Retina (tissue), 1 donor: ENCODE measurements around the gene ESR2.
"Not testable (repeated sequence)": the region's sequence is repeated elsewhere in the genome, so short reads cannot be mapped to it uniquely, and the experiment has no call there.

Experiments used
- DNase-seq: peaks from one replicate; pipeline ENCODE4 v3.0.0-alpha.2; 2016

The ESR2 gene

GRCh38 chr14:64293976-64294671 lies at the start of gene ESR2:
Gene ESR2 (minus strand): TSS chr14:64294371. CDS start chr14:64282985, 11,386 bp downstream.
- DNase-seq, result peak; percentile 78

GRCh38 chr14:64340560-64341196 lies 46.5 kb upstream of the ESR2 start:
- no peak for DNase-seq

- peak; percentile 95 for DNase-seq
Observed at GRCh38 chr14:64338616-64339316, 44.6 kb upstream of the ESR2 start.

- peak; percentile 93 for DNase-seq
Observed at GRCh38 chr14:64337888-64338615, 43.9 kb upstream of the ESR2 start.

DNA sequence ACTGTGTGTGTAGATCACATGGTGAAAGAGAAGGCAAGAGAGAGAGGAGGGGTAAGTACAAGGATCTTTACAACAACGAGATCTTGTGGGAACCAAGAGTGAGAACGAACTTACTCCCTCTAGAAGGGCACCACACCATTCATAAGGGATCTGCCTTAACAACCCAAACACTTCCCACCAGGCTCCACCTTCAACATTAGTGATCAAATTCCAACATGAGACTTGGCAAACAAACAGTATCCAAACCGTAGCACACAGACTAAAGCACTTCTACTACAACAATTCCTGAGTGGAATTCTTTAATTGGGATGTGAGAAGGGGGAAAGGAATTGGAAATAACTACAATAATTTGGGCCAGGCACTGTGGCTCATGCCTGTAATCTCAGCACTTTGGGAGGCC lies 35.0 kb upstream of the ESR2 start:
- no peak for DNase-seq

GRCh38 chr14:64326502-64326901 lies 32.3 kb upstream of the ESR2 start:
- no peak for DNase-seq

DNA sequence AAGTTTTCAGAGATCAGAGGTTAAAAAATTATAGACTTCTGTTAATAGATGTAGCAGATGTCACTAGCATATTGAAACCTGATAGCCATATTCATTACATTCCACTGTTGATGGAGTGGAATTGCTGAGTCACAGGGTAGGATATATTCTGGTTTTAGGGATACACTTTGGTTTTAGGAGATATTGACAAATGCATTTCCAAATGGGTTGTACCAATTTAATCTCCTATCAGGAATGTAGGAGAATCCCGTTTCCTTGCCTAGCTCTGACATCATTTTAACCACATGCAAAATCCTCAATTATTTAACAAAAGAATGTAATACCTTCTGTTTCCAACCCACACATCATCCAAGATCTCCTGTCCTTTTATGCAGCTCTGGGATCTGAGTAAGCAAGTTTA lies 30.7 kb upstream of the ESR2 start:
- DNase-seq, result no peak

DNA sequence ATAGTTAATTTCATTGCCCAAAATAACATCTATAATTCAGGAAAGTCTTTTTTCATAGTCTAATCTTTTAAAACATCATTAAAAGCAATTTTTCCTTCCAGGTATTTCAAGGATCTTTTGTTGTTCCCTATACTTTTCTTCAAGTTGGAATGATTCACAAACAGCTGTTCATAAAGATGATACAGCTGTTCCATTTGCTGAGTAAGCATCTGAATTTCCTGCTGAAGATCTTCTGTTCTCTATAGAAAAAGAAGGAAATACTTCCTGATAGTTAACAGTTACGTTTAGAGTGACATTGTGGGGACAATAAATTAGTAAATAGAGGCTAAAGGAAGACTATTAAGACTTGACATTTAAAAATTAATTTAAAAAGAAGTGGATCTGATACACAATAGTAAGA lies 30.3 kb upstream of the ESR2 start:
- no peak for DNase-seq

DNA sequence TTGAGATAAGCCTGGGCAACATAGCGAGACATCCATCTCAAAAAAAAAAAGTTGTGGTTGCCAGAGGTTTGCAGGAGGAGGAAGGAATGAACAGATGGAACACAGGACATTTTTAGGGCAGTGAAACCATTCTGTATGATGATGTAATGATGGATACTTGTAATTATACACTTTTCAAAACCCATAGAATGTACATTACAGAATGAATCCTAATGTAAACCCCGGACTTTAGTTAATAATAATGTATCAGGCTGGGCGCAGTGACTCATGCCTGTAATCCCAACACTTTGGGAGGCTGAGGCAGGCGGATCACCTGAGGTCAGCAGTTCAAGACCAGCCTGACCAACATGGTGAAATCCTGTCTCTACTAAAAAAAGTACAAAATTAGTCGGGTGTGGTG lies 26.2 kb upstream of the ESR2 start:
- DNase-seq, result not testable (repeated sequence)

- not testable (repeated sequence) for DNase-seq
Observed at GRCh38 chr14:64318695-64319094, 24.5 kb upstream of the ESR2 start.

DNA sequence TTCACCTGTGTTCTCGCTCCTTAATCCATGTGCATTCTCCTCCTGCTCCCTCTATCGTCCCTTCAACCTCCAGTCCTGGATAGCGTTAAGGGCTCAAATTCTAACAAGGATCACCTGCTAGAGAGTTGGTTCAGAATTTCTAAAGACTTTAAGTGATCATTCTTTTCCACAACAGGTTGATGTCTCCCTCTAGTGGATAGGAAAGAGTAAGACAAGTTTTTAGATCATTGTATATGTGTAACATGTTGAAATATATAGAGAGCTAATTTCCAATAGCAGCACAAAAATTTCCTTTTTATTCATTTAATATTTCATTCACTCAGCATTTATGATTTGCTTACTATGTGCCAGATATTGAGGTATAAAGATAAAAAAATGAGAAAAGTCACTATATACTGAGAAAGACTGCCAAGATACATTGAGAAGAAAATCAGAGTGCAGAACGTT lies 9.3 kb upstream of the ESR2 start:
- DNase-seq, result no peak

DNA sequence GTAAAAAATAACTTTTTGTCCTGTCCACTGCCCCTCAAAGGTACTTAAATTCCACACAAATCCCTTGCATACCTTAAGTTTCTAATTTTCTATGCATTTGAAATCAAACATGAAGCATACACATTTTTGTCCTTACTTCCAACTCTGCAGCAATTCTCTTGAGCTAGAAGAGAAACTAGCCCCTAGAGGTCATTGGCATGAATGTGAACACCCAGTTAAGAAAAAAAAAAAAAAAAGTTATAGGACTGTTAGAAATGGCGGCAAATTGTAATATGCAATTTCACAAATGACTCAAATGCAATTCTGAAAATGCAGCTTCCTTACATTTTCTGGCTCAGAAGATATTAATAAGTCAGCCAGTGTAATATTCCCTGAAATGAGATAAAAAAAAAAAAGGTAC lies 4.6 kb upstream of the ESR2 start:
- DNase-seq, result no peak

GRCh38 chr14:64296561-64296960 lies 2.4 kb upstream of the ESR2 start:
- no peak for DNase-seq

- DNase-seq, result peak; percentile 70
Observed at GRCh38 chr14:64294672-64295413, 672 bp upstream of the ESR2 start.

DNA sequence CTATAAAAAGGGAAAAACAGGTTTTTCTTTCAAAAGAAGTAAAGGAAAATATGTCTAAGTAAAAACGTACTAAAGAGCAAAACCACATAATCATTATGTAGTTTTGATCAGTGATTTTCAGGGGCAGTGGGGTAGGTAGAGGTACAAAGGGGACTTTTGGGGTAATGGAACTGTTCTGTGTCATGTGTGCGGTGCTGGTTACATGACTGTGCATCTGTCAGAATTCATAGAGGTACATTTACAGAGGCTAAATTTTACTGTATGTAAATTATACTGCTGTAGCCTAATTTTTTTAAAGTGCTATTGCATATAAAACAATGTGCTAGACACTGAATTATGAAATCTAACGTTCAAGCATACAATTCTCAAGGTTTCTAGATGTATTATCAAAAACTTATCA lies 2.0 kb downstream of the ESR2 start:
- DNase-seq, result no peak

DNA sequence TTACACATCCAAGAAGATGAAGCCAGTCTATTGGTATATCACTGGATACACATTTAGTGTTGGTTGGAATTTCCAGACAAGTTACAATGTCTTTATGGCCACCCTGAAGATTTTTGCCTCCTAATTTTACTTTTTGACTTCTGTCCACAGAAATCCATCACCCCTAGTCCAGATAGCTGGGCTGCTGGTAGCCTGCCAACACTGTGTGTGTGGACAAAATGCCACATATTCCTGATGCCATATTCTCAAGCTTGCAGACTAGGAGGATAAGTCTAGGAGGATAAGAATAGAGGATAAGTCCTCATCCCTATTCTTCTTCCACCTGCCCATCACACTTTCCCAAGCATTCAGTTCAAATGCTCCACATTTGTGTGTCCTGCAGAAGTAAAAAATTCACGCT lies 4.6 kb downstream of the ESR2 start:
- no peak for DNase-seq

GRCh38 chr14:64281805-64282204 lies 12.4 kb downstream of the ESR2 start:
- DNase-seq, result no peak

DNA sequence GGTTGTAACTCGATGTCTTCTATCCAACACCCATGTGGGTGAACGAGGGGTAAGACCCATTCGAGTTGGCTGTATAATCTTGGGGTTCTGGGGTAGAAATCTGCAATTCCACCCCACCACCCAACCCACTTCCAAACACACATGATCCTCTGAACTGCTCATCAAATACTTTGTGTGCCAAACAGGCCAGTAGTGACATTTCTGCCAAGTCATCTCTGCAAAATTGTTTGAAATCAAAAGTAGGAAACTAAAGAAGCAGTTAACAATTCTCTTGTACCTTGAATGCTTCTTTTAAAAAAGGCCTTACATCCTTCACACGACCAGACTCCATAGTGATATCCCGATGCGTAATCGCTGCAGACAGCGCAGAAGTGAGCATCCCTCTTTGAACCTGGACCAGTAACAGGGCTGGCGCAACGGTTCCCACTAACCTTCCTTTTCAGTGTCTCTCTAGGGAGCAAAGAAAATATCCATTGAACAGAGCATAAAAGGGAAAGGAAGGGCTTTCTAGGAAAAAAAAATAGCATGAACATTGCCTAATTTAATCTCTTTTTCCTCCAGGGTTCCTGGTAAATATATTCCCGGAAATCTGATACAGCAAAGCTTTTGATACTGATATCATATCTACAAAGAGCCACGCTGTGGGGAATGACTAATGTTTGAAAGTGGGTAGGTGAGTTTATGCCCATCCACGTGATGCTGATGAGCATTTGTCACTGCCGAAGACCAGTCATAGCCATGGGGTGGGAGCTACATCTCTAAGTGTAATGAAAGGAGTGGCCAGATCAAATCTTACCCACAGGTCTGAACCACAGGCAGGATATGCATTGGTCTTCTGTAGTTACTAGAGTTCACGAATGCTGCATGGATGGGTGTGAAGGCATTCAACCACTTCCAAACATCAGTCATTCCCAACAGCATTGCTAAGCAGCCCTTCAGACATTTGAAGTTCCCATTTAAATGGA lies 14.2 kb downstream of the ESR2 start:
- DNase-seq, result no peak

GRCh38 chr14:64278458-64278857 lies 15.7 kb downstream of the ESR2 start:
- no peak for DNase-seq

- DNase-seq, result no peak
Observed at GRCh38 chr14:64272019-64272418, 22.2 kb downstream of the ESR2 start.

DNA sequence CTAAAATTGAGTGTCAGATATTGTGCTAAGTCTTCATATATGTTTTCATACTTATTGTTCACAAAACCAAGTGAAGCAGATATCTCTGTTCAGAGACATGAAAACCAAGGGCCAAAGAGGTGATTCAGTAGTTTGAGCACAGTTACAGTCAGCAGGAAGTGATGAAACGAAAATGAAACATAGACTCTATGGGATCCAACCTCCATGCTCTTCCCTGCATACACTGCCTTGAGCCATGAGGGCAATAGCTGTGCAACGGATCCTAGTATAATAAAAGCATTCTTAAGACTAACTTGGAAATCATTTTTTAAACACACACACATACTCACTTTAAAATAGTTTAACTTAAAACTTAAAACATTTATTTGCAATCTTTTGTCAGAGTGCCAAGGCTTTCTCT lies 27.9 kb downstream of the ESR2 start:
- peak; percentile 5 for DNase-seq
